Mesothelial cell of epicardium (in vitro differentiated cells): ENCODE results near the gene SLC38A8. TPM values are rescaled to one million over a fixed set of nuclear protein-coding genes. Genes with fewer than 3 reads are reported as not detected.

Experiments used
- DNase-seq, 2 experiments: peaks; one replicate each; pipeline ENCODE4 v3.0.0; 2021; ENCODE audit warnings: low spot score in 2 of 2; ENCODE audit not compliant: unreplicated experiment in 2 of 2
- H3K27ac Mint-ChIP-seq: 2 replicates; pipeline ENCODE4 v1.8.0; 2021; ENCODE audit warnings: mixed read lengths
- H3K27me3 Mint-ChIP-seq: 2 replicates; pipeline ENCODE4 v1.8.0; 2021; ENCODE audit warnings: low read depth, mixed read lengths
- H3K36me3 Mint-ChIP-seq: 2 replicates; pipeline ENCODE4 v1.8.0; 2021; ENCODE audit warnings: mixed read lengths
- H3K4me1 Mint-ChIP-seq: 2 replicates; pipeline ENCODE4 v1.8.0; 2021; ENCODE audit warnings: mixed read lengths
- H3K4me3 Mint-ChIP-seq: 2 replicates; pipeline ENCODE4 v1.8.0; 2021; ENCODE audit warnings: mild to moderate bottlenecking, moderate library complexity, mixed read lengths
- H3K9me3 Mint-ChIP-seq: 2 replicates; pipeline ENCODE4 v1.8.0; 2021; ENCODE audit warnings: mixed read lengths
- CTCF ChIP-seq: fragments of 200-600 bp; sonication (generic); IDR thresholded peaks from one replicate; pipeline ENCODE4 v1.5.0; 2021; ENCODE audit warnings: antibody characterized with exemption; ENCODE audit not compliant: unreplicated experiment
- total RNA-seq: library from RNA; stranded (reverse); gene quantifications from 3 replicates; pipeline ENCODE4 v1.2.1, GENCODE V29; 2021

The SLC38A8 gene
- total RNA-seq, 1 donor from 2014 or later, result not detected

- no peak for TF ChIP-seq CTCF
- no peaks in the 10 kb centered on the region for H3K36me3 Mint-ChIP-seq
Observed at GRCh38 chr16:83998091-83998490, 44.5 kb downstream of the SLC38A8 start.

GRCh38 chr16:83996481-83997252, 45.9 kb downstream of the SLC38A8 start:
- no peaks in the 10 kb centered on the region for H3K36me3 Mint-ChIP-seq
- H3K9me3 Mint-ChIP-seq, result no peaks in the 10 kb centered on the region
- no peak overlapping the region for H3K4me3 Mint-ChIP-seq
- no peak overlapping the region for H3K27ac Mint-ChIP-seq
- peaks cover 7% of the 10 kb centered on the region for H3K27me3 Mint-ChIP-seq
- DNase-seq, result no peak
- TF ChIP-seq CTCF, result no peak
- peaks cover 15% of the 10 kb centered on the region for H3K4me1 Mint-ChIP-seq

More at GRCh38 chr16:83998091-83998490, 44.5 kb downstream of the SLC38A8 start:
- H3K9me3 Mint-ChIP-seq, result no peaks in the 10 kb centered on the region
- H3K4me3 Mint-ChIP-seq, result no peak overlapping the region
- H3K27me3 Mint-ChIP-seq, result peaks cover 8% of the 10 kb centered on the region
- DNase-seq, result no peak
- no peak overlapping the region for H3K27ac Mint-ChIP-seq
- H3K4me1 Mint-ChIP-seq, result peaks cover 6% of the 10 kb centered on the region

- no peak overlapping the region for H3K27ac Mint-ChIP-seq
- H3K4me3 Mint-ChIP-seq, result no peak overlapping the region
- H3K4me1 Mint-ChIP-seq, result peaks cover 15% of the 10 kb centered on the region
- no peak for TF ChIP-seq CTCF
- no peaks in the 10 kb centered on the region for H3K9me3 Mint-ChIP-seq
- peaks cover 7% of the 10 kb centered on the region for H3K27me3 Mint-ChIP-seq
- H3K36me3 Mint-ChIP-seq, result no peaks in the 10 kb centered on the region
- no peak for DNase-seq
Observed at GRCh38 chr16:83995754-83996153, 46.8 kb downstream of the SLC38A8 start.

GRCh38 chr16:83994703-83995102, 47.9 kb downstream of the SLC38A8 start:
- Mint-ChIP-seq H3K4me3 (no peak overlapping the region), H3K9me3 (no peaks in the 10 kb centered on the region), H3K27me3 (peaks cover 10% of the 10 kb centered on the region), H3K27ac (no peak overlapping the region), H3K36me3 (no peaks in the 10 kb centered on the region), H3K4me1 (peaks cover 21% of the 10 kb centered on the region)
- no peak for DNase-seq
- no peak for TF ChIP-seq CTCF

- Mint-ChIP-seq H3K27ac (no peak overlapping the region), H3K4me3 (no peak overlapping the region), H3K9me3 (no peaks in the 10 kb centered on the region), H3K27me3 (peaks cover 13% of the 10 kb centered on the region), H3K4me1 (peaks cover 27% of the 10 kb centered on the region), H3K36me3 (no peaks in the 10 kb centered on the region)
- no peak for DNase-seq
- TF ChIP-seq CTCF, result no peak
Observed at GRCh38 chr16:83994087-83994486, 48.5 kb downstream of the SLC38A8 start.
